Psoas muscle (tissue), 8 donors: ENCODE results near the gene TMEM255B. TPM values are rescaled to one million over a fixed set of nuclear protein-coding genes. Genes with fewer than 3 reads are reported as not detected.
"Not testable (repeated sequence)": the region's sequence is repeated elsewhere in the genome, so short reads cannot be mapped to it uniquely, and the experiment has no call there.

Source experiments
- ATAC-seq, 4 donors: fragments of 200-7000 bp; cut with Tn5 transposase; one replicate each; pipeline ENCODE4 v1.9.1; 2020; ENCODE audit warnings: moderate library complexity in 3 of 4, mild to moderate bottlenecking in 2 of 4
- DNase-seq, 2 donors: peaks; one replicate each; pipeline ENCODE4 v3.0.0-alpha.2; 2020
- H3K27ac ChIP-seq: fragments of 200-600 bp; one replicate; pipeline ENCODE4 v1.8.0; 2022
- H3K27me3 ChIP-seq, 3 donors: fragments of 200-600 bp in 1 of 3; one replicate each; pipeline versions ENCODE4 v1.6.1 to v1.8.0; 2013 to 2022; ENCODE audit warnings: low read length in 2 of 3, mild to moderate bottlenecking in 2 of 3, moderate library complexity in 1 of 3; ENCODE audit not compliant: insufficient read depth in 3 of 3
- H3K36me3 ChIP-seq, 2 donors: fragments of 200-600 bp in 1 of 2; one replicate each; pipeline versions ENCODE4 v1.6.1 to v1.8.0; 2013 to 2022; ENCODE audit warnings: low read depth in 1 of 2, mild to moderate bottlenecking in 1 of 2, moderate library complexity in 1 of 2; ENCODE audit not compliant: insufficient read depth in 1 of 2
- H3K4me1 ChIP-seq: fragments of 200-600 bp; one replicate; pipeline ENCODE4 v1.8.0; 2022
- H3K4me3 ChIP-seq: fragments of 200-600 bp; one replicate; pipeline ENCODE4 v1.8.0; 2022; ENCODE audit warnings: mild to moderate bottlenecking
- H3K9me3 ChIP-seq: fragments of 200-600 bp; one replicate; pipeline ENCODE4 v1.8.0; 2022
- WGBS, 3 donors: extraction: QIAGEN DNeasy Blood & Tissue Kit; methylation state at CpG; one replicate each; pipeline versions ENCODE4 v1.1.6 to v1.1.7; 2013; 5-methylcytosine and 5-hydroxymethylcytosine counted together
- intact Hi-C, 2 donors: fragments of 100-400 bp; cut with DNase I; formaldehyde crosslinking; loops; one replicate each; pipeline versions ENCODE4 v1.11.0 to v1.14.2; 2022
- polyA plus RNA-seq, 3 donors: library from polyadenylated mRNA; stranded (reverse); fragments of 200-250 nt; gene quantifications; one replicate each; pipeline ENCODE4 v1.2.3, GENCODE V29; 2013
- total RNA-seq, 4 donors: library from RNA; stranded (reverse); fragmentation: NEBNext Ultra II Directional in 2 of 4; extraction: Animal tissue kit (Norgen Biotek cat#: 25700) in 2 of 4; gene quantifications; one replicate each; pipeline versions ENCODE4 v1.2.1 to v1.2.4, GENCODE V29; 2021 to 2023
- TF ChIP-seq, protein P1 (sequence below): fragments of 200-600 bp; IDR thresholded peaks from one replicate; pipeline ENCODE4 v1.8.0; 2022; ENCODE audit warnings: antibody characterized with exemption
- donor health status: healthy with polysubstance abuse.
- donor health status: DM: no; HTN: no; CAD: no; lungs with moderate emphysema.
- donor health status: Bipolar disorder and iron deficiency.
- donor health status: healthy.
- donor health status: DM: yes; HTN: yes; CAD: no.
- donor health status: DM: no; HTN: no; CAD: no.
- donor health status: DM: no; HTN: no; CAD: no.
- donor health status: DM: yes; HTN: yes; CAD: no.

Gene TMEM255B
- total and polyA plus RNA-seq, 7 donors, result 0.45 to 5.1 (median 2.1) TPM

DNA sequence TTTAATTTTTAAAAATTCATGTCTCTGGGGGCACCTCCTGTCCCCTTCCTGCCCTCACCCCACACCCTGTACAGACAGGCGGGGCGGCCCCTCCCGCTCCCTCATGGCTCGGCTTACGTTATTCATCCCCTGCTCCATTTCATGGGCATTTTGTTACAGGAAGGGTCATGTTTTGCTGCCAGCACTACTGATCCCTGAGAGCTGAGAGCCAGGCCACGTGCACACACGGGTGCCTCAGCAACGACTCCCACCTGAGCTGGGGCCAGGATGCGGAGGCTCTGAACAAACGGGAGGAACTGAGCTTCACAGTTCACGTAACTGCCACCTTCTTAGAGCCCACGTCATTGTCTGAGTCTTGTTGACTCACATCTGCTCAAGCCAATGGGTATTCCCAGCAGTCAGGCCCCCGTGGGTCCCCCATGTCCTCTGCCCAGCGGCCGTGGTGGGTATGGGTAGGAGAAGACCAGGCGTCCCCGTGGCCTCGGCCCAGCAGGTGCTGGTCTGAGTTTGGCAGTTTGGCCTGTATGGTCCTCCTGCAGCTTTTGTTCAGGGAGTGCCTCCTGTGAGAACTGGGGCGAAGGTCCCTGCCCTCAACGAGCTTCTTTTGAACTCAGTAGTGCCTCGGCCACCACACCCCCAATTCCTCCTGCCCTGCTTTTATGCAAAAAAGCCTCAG lies 16.4 kb upstream of the TMEM255B start:
- TF ChIP-seq, protein P1, sequence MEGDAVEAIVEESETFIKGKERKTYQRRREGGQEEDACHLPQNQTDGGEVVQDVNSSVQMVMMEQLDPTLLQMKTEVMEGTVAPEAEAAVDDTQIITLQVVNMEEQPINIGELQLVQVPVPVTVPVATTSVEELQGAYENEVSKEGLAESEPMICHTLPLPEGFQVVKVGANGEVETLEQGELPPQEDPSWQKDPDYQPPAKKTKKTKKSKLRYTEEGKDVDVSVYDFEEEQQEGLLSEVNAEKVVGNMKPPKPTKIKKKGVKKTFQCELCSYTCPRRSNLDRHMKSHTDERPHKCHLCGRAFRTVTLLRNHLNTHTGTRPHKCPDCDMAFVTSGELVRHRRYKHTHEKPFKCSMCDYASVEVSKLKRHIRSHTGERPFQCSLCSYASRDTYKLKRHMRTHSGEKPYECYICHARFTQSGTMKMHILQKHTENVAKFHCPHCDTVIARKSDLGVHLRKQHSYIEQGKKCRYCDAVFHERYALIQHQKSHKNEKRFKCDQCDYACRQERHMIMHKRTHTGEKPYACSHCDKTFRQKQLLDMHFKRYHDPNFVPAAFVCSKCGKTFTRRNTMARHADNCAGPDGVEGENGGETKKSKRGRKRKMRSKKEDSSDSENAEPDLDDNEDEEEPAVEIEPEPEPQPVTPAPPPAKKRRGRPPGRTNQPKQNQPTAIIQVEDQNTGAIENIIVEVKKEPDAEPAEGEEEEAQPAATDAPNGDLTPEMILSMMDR, result no peak
- H3K9me3 ChIP-seq, result no peaks in the 10 kb centered on the region
- DNase-seq (no peak), ATAC-seq (no peak)
- no peak overlapping the region for H3K27ac ChIP-seq
- peaks cover 0 to 42% (median 6%) of the 10 kb centered on the region in 3 donors for H3K27me3 ChIP-seq
- no peak overlapping the region for H3K4me3 ChIP-seq
- intact Hi-C loops, result no loop called here
- H3K36me3 ChIP-seq, result no peaks in the 10 kb centered on the region
- H3K4me1 ChIP-seq, result no peaks in the 10 kb centered on the region
- 52 to 63% (median 56%) methylated on average over 21 of the region's 21 CpGs for WGBS, 3 donors

DNA sequence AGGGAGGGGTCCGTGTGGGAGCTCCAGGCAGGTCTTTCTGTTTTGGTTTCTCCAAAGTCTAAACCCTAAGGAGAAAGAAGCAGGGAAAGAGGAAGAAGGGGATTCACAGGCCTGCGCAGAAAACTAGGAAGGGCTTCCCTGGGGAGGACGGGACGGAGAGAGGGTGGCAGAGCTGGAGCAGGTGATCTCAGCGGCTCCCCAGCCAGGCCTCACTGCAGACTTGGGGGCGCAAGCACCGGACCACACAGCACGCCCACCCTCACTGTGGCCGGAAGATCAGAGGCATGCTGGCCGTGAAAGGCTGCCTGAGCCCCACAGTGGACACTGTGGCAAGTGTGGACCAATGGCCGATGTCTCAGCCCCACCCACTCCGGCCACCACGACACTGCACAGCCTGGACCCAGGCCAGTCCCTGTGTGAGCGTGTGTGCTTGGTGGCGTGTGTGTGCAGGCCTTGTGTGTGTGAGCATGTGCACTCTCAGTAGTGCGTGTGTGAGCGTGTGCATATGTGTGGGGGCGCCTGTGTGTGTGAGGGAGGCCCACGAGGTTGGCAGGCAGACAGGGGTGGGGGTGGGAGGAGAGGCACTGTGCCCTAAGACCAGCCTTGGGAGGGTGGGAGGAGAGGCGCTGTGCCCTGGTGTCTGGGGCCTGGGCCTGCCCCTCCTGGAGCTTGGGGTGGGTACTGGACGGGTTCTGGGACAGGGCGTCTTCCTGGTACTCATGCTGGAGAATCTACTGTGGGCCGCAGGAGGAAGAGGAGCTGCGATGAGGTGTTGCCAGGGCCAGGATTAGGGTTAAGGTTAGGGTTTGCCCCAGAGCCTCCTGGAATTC lies 15.4 kb upstream of the TMEM255B start:
- H3K27ac ChIP-seq, result no peak overlapping the region
- no peaks in the 10 kb centered on the region for H3K4me1 ChIP-seq
- WGBS, 3 donors, result 84 to 89% (median 86%) methylated on average over 22 to 24 of the region's 24 CpGs
- no peaks in the 10 kb centered on the region for H3K9me3 ChIP-seq
- peaks cover 0 to 36% (median 6%) of the 10 kb centered on the region in 3 donors for H3K27me3 ChIP-seq
- ATAC-seq, result no peak
- DNase-seq, result no peak
- TF ChIP-seq, protein P1, result no peak
- intact Hi-C loops, result no loop called here
- H3K36me3 ChIP-seq, result no peaks in the 10 kb centered on the region
- no peak overlapping the region for H3K4me3 ChIP-seq

GRCh38 chr13:113744197-113745000 lies 14.6 kb upstream of the TMEM255B start:
- Histone ChIP-seq H3K27ac (no peak overlapping the region), H3K4me3 (no peak overlapping the region), H3K9me3 (no peaks in the 10 kb centered on the region), H3K4me1 (no peaks in the 10 kb centered on the region), H3K36me3 (no peaks in the 10 kb centered on the region), H3K27me3 (peaks cover 0 to 30% (median 5%) of the 10 kb centered on the region in 3 donors)
- intact Hi-C loops, result no loop called here
- TF ChIP-seq, protein P1, result no peak
- no peak for ATAC-seq
- 83 to 86% (median 84%) methylated on average over 18 to 21 of the region's 21 CpGs for WGBS, 3 donors
- DNase-seq, result no peak

DNA sequence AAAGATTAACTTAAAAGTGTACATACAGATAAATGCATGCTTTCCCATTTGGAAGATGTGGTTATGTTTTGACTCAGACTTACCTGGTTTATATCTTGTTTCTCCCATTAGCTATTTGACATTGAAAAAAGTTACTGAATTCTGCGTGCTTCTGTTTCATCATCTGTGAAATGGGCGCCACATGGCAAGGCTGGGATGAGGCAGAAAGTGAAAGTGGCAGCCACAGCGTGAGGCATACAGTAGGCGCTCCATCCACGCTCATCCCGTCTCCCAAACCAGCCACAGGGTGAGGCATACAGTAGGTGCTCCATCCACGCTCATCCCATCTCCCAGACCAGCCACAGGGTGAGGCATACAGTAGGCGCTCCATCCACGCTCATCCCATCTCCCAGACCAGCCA lies 14.0 kb upstream of the TMEM255B start:
- Histone ChIP-seq H3K4me1 (no peaks in the 10 kb centered on the region), H3K36me3 (no peaks in the 10 kb centered on the region), H3K27me3 (peaks cover 0 to 24% (median 0%) of the 10 kb centered on the region in 3 donors), H3K4me3 (no peak overlapping the region), H3K9me3 (no peaks in the 10 kb centered on the region), H3K27ac (no peak overlapping the region)
- ATAC-seq (no peak), DNase-seq (no peak)
- TF ChIP-seq, protein P1, result no peak
- WGBS, 3 donors, result 91 to 98% (median 98%) methylated on average over 7 to 9 of the region's 9 CpGs
- intact Hi-C loops, result no loop called here

DNA sequence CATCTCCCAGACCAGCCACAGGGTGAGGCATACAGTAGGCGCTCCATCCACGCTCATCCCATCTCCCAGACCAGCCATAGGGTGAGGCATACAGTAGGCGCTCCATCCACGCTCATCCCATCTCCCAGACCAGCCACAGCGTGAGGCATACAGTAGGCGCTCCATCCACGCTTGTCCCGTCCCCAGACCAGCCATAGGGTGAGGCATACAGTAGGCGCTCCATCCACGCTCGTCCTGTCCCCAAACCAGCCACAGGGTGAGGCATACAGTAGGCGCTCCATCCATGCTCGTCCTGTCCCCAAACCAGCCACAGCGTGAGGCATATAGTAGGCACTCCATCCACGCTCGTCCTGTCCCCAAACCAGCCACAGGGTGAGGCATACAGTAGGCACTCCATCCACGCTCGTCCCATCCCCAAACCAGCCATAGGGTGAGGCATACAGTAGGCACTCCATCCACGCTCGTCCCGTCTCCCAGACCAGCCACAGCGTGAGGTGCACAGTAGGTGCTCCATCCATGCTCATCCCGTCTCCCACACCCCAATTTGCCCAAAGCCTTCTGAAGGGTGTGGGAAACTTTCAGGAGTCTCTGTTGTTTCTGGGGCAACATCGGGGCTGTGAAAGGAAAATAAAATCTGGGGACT lies 13.4 kb upstream of the TMEM255B start:
- H3K4me3 ChIP-seq, result not testable (repeated sequence)
- WGBS, 3 donors, result 91 to 94% (median 94%) methylated on average over 22 to 24 of the region's 24 CpGs

More for the DNA sequence above, 13.4 kb upstream of the TMEM255B start:
- intact Hi-C loops, DNase-seq, H3K27ac ChIP-seq, H3K4me1 ChIP-seq, H3K36me3 ChIP-seq, H3K9me3 ChIP-seq, ATAC-seq: not testable (repeated sequence)
- peaks cover 0 to 20% (median 0%) of the 10 kb centered on the region in 3 donors for H3K27me3 ChIP-seq
